LNCAP (cell line): ENCODE measurements around the gene PTPRG.

Experiments
- TF ChIP-seq, protein P1 (sequence below): fragments of 450-650 bp; IDR thresholded peaks from 2 replicates; pipeline ENCODE4 v1.5.1; 2017; ENCODE audit warnings: mild to moderate bottlenecking

Gene PTPRG

DNA sequence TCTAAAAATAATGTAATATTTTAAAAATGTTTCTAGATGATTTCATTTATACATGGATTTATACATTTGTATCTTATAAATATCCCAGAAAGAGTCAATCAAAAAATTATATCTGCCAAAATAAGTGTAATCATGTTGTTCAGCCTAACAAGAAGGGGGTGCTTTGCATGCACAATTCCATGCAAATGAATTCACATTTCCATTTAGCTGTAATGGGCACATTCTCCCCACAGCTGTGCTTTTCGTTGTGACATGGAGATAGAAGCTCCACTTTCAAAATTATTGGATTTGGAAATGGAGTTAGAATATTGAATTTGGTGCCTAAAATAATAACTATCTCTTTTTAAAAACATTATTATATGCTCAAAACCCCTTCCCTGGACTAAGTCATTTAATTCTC is 270.6 kb downstream of the PTPRG start:
- TF ChIP-seq, protein P1, sequence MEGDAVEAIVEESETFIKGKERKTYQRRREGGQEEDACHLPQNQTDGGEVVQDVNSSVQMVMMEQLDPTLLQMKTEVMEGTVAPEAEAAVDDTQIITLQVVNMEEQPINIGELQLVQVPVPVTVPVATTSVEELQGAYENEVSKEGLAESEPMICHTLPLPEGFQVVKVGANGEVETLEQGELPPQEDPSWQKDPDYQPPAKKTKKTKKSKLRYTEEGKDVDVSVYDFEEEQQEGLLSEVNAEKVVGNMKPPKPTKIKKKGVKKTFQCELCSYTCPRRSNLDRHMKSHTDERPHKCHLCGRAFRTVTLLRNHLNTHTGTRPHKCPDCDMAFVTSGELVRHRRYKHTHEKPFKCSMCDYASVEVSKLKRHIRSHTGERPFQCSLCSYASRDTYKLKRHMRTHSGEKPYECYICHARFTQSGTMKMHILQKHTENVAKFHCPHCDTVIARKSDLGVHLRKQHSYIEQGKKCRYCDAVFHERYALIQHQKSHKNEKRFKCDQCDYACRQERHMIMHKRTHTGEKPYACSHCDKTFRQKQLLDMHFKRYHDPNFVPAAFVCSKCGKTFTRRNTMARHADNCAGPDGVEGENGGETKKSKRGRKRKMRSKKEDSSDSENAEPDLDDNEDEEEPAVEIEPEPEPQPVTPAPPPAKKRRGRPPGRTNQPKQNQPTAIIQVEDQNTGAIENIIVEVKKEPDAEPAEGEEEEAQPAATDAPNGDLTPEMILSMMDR, result no peak

GRCh38 chr3:61832375-61833229 is 271.2 kb downstream of the PTPRG start:
- TF ChIP-seq, protein P1, result no peak

- TF ChIP-seq, protein P1, result no peak
Observed at GRCh38 chr3:61839256-61839655, 277.9 kb downstream of the PTPRG start.

- TF ChIP-seq, protein P1, result no peak
Observed at GRCh38 chr3:61841111-61841845, 279.9 kb downstream of the PTPRG start.

DNA sequence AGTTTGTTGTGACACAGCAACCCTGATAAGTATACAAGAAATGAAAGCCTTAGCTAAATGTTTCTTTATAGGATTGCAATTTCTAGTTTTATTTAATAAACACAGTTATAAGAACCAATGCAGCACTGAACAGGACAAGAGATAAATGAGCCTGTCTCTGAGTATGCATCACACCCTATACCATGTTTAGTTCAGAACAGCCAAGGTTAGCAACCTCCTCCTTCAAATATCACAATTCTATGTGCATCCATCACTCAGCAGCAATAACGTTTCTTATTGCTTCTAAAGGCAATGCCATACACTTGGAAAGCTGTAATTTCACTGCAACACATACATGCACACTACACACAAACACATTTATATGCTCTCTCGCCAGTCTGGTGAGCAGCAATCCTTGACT is 280.6 kb downstream of the PTPRG start:
- TF ChIP-seq, protein P1, result no peak

GRCh38 chr3:61844346-61844745 is 283.0 kb downstream of the PTPRG start:
- TF ChIP-seq, protein P1, result no peak

- TF ChIP-seq, protein P1, result no peak
Observed at GRCh38 chr3:61846488-61846887, 285.1 kb downstream of the PTPRG start.
